ENCODE measurements around the gene LAMA1. TPM values are rescaled to one million over a fixed set of nuclear protein-coding genes. Genes with fewer than 3 reads are reported as not detected.

The LAMA1 gene
- total RNA-seq, 1 donor from 2014 or later = 91.4 TPM

- Mint-ChIP-seq H3K9me3 (no peaks in the 10 kb centered on the region), H3K36me3 (peaks cover 46% of the 10 kb centered on the region), H3K27me3 (ENCODE audit: low read depth) (no peaks in the 10 kb centered on the region), H3K4me3 (no peak overlapping the region), H3K27ac (no peak overlapping the region), H3K4me1 (peaks cover 13% of the 10 kb centered on the region)
- no peak for DNase-seq (ENCODE audit: low spot score in 2 of 2, unreplicated experiment in 2 of 2)
- TF ChIP-seq CTCF (IDR thresholded peaks at IDR 0.05; ENCODE audit: unreplicated experiment) = no peak
Measured at GRCh38 chr18:6947338-6948030, 170.1 kb downstream of the LAMA1 start.

GRCh38 chr18:6943143-6943542 is 174.5 kb downstream of the LAMA1 start:
- Mint-ChIP-seq H3K4me1 (no peaks in the 10 kb centered on the region), H3K4me3 (no peak overlapping the region), H3K27ac (no peak overlapping the region), H3K36me3 (peaks cover 36% of the 10 kb centered on the region), H3K9me3 (no peaks in the 10 kb centered on the region), H3K27me3 (ENCODE audit: low read depth) (no peaks in the 10 kb centered on the region)
- TF ChIP-seq CTCF (IDR thresholded peaks at IDR 0.05; ENCODE audit: unreplicated experiment) = no peak
- DNase-seq (ENCODE audit: low spot score in 2 of 2, unreplicated experiment in 2 of 2) = no peak

GRCh38 chr18:6942742-6943141 is 174.9 kb downstream of the LAMA1 start:
- no peak for TF ChIP-seq CTCF (IDR thresholded peaks at IDR 0.05; ENCODE audit: unreplicated experiment)
- Mint-ChIP-seq H3K4me1 (peaks cover 2% of the 10 kb centered on the region), H3K27me3 (ENCODE audit: low read depth) (no peaks in the 10 kb centered on the region), H3K36me3 (peaks cover 36% of the 10 kb centered on the region), H3K9me3 (no peaks in the 10 kb centered on the region), H3K4me3 (no peak overlapping the region), H3K27ac (no peak overlapping the region)
- no peak for DNase-seq (ENCODE audit: low spot score in 2 of 2, unreplicated experiment in 2 of 2)

- TF ChIP-seq CTCF (IDR thresholded peaks at IDR 0.05; ENCODE audit: unreplicated experiment) = no peak
- no peak overlapping the region for H3K4me3 Mint-ChIP-seq
- H3K27ac Mint-ChIP-seq = no peak overlapping the region
- peaks cover 2% of the 10 kb centered on the region for H3K4me1 Mint-ChIP-seq
- no peak for DNase-seq (ENCODE audit: low spot score in 2 of 2, unreplicated experiment in 2 of 2)
- H3K9me3 Mint-ChIP-seq = no peaks in the 10 kb centered on the region
- H3K36me3 Mint-ChIP-seq = peaks cover 31% of the 10 kb centered on the region
- no peaks in the 10 kb centered on the region for H3K27me3 Mint-ChIP-seq (ENCODE audit: low read depth)
Measured at GRCh38 chr18:6941996-6942395, 175.6 kb downstream of the LAMA1 start.

GRCh38 chr18:6940451-6940850 is 177.1 kb downstream of the LAMA1 start:
- H3K36me3 Mint-ChIP-seq = peaks cover 27% of the 10 kb centered on the region
- H3K27me3 Mint-ChIP-seq (ENCODE audit: low read depth) = no peaks in the 10 kb centered on the region
- peaks cover 2% of the 10 kb centered on the region for H3K4me1 Mint-ChIP-seq
- H3K4me3 Mint-ChIP-seq = no peak overlapping the region
- no peak overlapping the region for H3K27ac Mint-ChIP-seq
- DNase-seq (ENCODE audit: low spot score in 2 of 2, unreplicated experiment in 2 of 2) = no peak
- no peak for TF ChIP-seq CTCF (IDR thresholded peaks at IDR 0.05; ENCODE audit: unreplicated experiment)
- H3K9me3 Mint-ChIP-seq = no peaks in the 10 kb centered on the region
